SK-N-MC (cell line): ENCODE measurements around the gene CAMK2N1.

Experiments used
- EZH2 ChIP-seq: fragments of 200-600 bp; sonication (generic); IDR thresholded peaks from one replicate; pipeline ENCODE4 v1.6.1; 2017; ENCODE audit warnings: antibody characterized with exemption
- POLR2AphosphoS5 ChIP-seq: IDR thresholded peaks from 2 replicates; pipeline ENCODE4 v1.6.1; 2012; ENCODE audit warnings: mild to moderate bottlenecking, low read depth, low read length, borderline replicate concordance

DNA sequence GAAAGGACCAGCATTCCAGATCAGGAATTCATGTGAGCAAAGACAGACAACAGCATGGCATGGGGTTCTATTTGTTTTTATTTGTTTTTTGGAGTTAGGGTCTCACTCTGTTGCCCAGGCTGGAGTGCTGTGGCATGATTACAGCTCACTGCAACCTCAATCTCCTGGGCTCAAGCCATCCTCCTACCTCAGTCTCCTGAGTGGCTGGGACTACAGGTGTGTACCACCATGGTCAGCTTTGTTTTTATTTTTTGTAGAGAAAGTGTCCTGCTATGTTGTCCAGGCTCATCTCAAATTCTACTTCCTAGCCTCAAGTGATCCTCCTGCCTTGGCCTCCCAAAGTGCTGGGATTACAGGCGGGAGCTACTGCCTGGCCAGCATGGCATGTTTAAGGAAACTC lies 9.7 kb upstream of the CAMK2N1 start:
- TF ChIP-seq EZH2 (no peak), POLR2AphosphoS5 (no peak)
